ENCODE results near the gene AHNAK2. TPM values are rescaled to one million over a fixed set of nuclear protein-coding genes. Genes with fewer than 3 reads are reported as not detected.
A peak's percentile ranks its signal among the peaks of the same experiment; 100 is the strongest.

The AHNAK2 gene
- total and polyA plus RNA-seq, 2 of the 13 experiments (the other 11 are each of a cell fraction or from before 2014, with no cell fraction given): 0.11 to 0.18 TPM

- Histone ChIP-seq H3K9ac (ENCODE audit: insufficient read depth, low read depth, low read length) (peak within 1 kb of the TSS; percentile 87), H3K4me2 (ENCODE audit: low read depth, low read length) (peak within 1 kb of the TSS; percentile 98), H3K9me3 (ENCODE audit: low read length) (no peaks in the 10 kb centered on the region), H3K79me2 (ENCODE audit: insufficient read depth, low read length) (peaks cover 48% of the 10 kb centered on the region), H4K20me1 (ENCODE audit: insufficient read depth, low read length) (peaks cover 14% of the 10 kb centered on the region), H3K27ac (ENCODE audit: extremely low read length, insufficient read depth, low read length) (peak within 1 kb of the TSS; percentile 74), H2AFZ (ENCODE audit: low read length) (peak within 1 kb of the TSS; percentile 48), H3K4me1 (ENCODE audit: insufficient read depth, low read length) (peaks cover 62% of the 10 kb centered on the region), H3K27me3 (ENCODE audit: control insufficient read depth in 1 of 2, insufficient read depth in 2 of 2, low read length in 2 of 2) (no peaks in the 10 kb centered on the region; a peak in 1 of 5 replicates), H3K36me3 (replicated peaks in 1 of 2; ENCODE audit: control insufficient read depth in 1 of 2, insufficient read depth in 2 of 2, low read length in 2 of 2) (peaks cover 0 to 3% of the 10 kb centered on the region in 2 experiments; a peak in 2 of 5 replicates), H3K4me3 (replicated peaks in 1 of 3; ENCODE audit: insufficient read depth in 1 of 3, low read depth in 2 of 3, low read length in 3 of 3) (peak within 1 kb of the TSS; percentile 69 to 86 (median 81))
- intact Hi-C loops (cut with micrococcal nuclease; ENCODE audit: unreplicated experiment) (loop anchor here (2.0 to 5.0 kb wide), 2 partner anchors 24 to 44 kb away; partner anchors contain the start of gene AHNAK2), in situ Hi-C loops (cut with HindIII; ENCODE audit: extremely low pct_ligation_motif_present, low pct_unique_long_range_greater_than_20kb) (no loop called here)
- BruUV-seq (replicated peaks): no TSS peak
- POLR2A ChIA-PET: interaction anchor here (0.6 to 3.6 kb wide), 10 partner anchors 18 to 355 kb away, joined by 3 to 18 read pairs (median 5); partner anchors contain the start of genes CLBA1, SIVA1 and ZBTB42
- peak; percentile 91 for ATAC-seq
- CTCF ChIA-PET (ENCODE audit: low intra/inter-chr PET ratio, low total read pairs): interaction anchor here (3.6 kb wide), 1 partner anchor 24 kb away, joined by 20 read pairs; no protein-coding TSS in a partner anchor
- no peak for FAIRE-seq
- under 1% methylated on average over 30 of the region's 115 CpGs for WGBS (ENCODE audit: low lambda C conversion rate)
- DNase-seq (ENCODE audit: low spot score): peak; percentile 88
- TF ChIP-seq HMGA1 (CRISPR knock-in tag; conservative IDR thresholded peaks at IDR 0.05): no peak
- peak; percentile 32 for TF ChIP-seq SRSF1 (optimal IDR thresholded peaks at IDR 0.05; ENCODE audit: low read depth, low read length)
- TF ChIP-seq ZNF33B (CRISPR knock-in tag; IDR thresholded peaks at IDR 0.05): no peak
- TF ChIP-seq ZNF816 (CRISPR knock-in tag; IDR thresholded peaks at IDR 0.05; ENCODE audit: borderline replicate concordance): peak; percentile 78; the same call in 1 of the 2 replicates
- TF ChIP-seq, protein P1, sequence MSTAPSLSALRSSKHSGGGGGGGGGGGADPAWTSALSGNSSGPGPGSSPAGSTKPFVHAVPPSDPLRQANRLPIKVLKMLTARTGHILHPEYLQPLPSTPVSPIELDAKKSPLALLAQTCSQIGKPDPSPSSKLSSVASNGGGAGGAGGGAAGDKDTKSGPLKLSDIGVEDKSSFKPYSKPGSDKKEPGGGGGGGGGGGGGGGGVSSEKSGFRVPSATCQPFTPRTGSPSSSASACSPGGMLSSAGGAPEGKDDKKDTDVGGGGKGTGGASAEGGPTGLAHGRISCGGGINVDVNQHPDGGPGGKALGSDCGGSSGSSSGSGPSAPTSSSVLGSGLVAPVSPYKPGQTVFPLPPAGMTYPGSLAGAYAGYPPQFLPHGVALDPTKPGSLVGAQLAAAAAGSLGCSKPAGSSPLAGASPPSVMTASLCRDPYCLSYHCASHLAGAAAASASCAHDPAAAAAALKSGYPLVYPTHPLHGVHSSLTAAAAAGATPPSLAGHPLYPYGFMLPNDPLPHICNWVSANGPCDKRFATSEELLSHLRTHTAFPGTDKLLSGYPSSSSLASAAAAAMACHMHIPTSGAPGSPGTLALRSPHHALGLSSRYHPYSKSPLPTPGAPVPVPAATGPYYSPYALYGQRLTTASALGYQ (CRISPR knock-in tag; IDR thresholded peaks at IDR 0.05): peak; percentile 30; the same call in 1 of the 2 replicates
- TF ChIP-seq LBX2 (CRISPR knock-in tag; IDR thresholded peaks at IDR 0.05; ENCODE audit: borderline replicate concordance): 0 out of 2 replicates have a peak, but pooled peaks have one; percentile 2
- TF ChIP-seq ZNF235 (CRISPR knock-in tag; IDR thresholded peaks at IDR 0.05; ENCODE audit: borderline replicate concordance): no peak; the same call in 1 of the 2 replicates
- peak; percentile 57; the same call in 1 of the 2 replicates for TF ChIP-seq TMF1 (CRISPR knock-in tag; IDR thresholded peaks at IDR 0.05; ENCODE audit: low read depth)
- TF ChIP-seq CEBPZ (IDR thresholded peaks at IDR 0.05; ENCODE audit: low read length): no peak
- 0 out of 2 replicates have a peak, but pooled peaks have one; percentile 64 for TF ChIP-seq ZNF44 (CRISPR knock-in tag; IDR thresholded peaks at IDR 0.05)
- no peak for TF ChIP-seq KLF11 (CRISPR knock-in tag; IDR thresholded peaks at IDR 0.05)
- TF ChIP-seq SALL2 (CRISPR knock-in tag; IDR thresholded peaks at IDR 0.05): 0 out of 2 replicates have a peak, but pooled peaks have one; percentile 1
- 0 out of 2 replicates have a peak, but pooled peaks have one; percentile 43 for TF ChIP-seq MNT (IDR thresholded peaks at IDR 0.05)
- TF ChIP-seq SUZ12 (IDR thresholded peaks at IDR 0.05; ENCODE audit: low read depth, low read length): peak; percentile 33; the same call in 1 of the 2 replicates
Observed at GRCh38 chr14:105020815-105021655, 42.9 kb upstream of the AHNAK2 start, which contains the start of gene CDCA4. Gene CDCA4, minus strand, starts transcription at chr14:105021083. Its CDS starts 9,154 bp downstream, at chr14:105011929.
